Mesendoderm (in vitro differentiated cells): Measurements from ENCODE around the gene SLC16A10.

Source experiments
- DNase-seq: peaks from one replicate; pipeline ENCODE4 v3.0.0; 2013
- H2AK5ac ChIP-seq: 2 replicates; pipeline ENCODE4 v1.6.1; 2013; ENCODE audit warnings: low read length, inconsistent platforms
- H2BK120ac ChIP-seq: 2 replicates; pipeline ENCODE4 v1.6.1; 2013; ENCODE audit warnings: low read depth, mild to moderate bottlenecking, low read length, moderate library complexity, mixed read lengths
- H2BK15ac ChIP-seq: replicated peaks from 2 replicates; pipeline ENCODE4 v1.6.1; 2013; ENCODE audit warnings: low read depth, mild to moderate bottlenecking, moderate library complexity
- H2BK5ac ChIP-seq: 2 replicates; pipeline ENCODE4 v1.6.1; 2013; ENCODE audit warnings: low read length, inconsistent platforms
- H3K18ac ChIP-seq: 2 replicates; pipeline ENCODE4 v1.6.1; 2013; ENCODE audit warnings: mild to moderate bottlenecking, low read length, mixed read lengths
- H3K23ac ChIP-seq: one replicate; pipeline ENCODE4 v1.6.1; 2013; ENCODE audit warnings: low read length
- H3K27ac ChIP-seq: 2 replicates; pipeline ENCODE4 v1.5.1; 2013; ENCODE audit warnings: low read depth, mild to moderate bottlenecking, inconsistent platforms, low read length, moderate library complexity
- H3K27me3 ChIP-seq: 2 replicates; pipeline ENCODE4 v1.6.1; 2013; ENCODE audit warnings: low read length, control low read depth, mild to moderate bottlenecking, inconsistent platforms; ENCODE audit not compliant: insufficient read depth, poor library complexity
- H3K36me3 ChIP-seq: 2 replicates; pipeline ENCODE4 v1.6.1; 2013; ENCODE audit warnings: low read length, inconsistent platforms; ENCODE audit not compliant: control insufficient read depth, insufficient read depth
- H3K4ac ChIP-seq: one replicate; pipeline ENCODE4 v1.6.1; 2013; ENCODE audit warnings: low read depth, mild to moderate bottlenecking, low read length, moderate library complexity
- H3K4me1 ChIP-seq: 2 replicates; pipeline ENCODE4 v1.6.1; 2013; ENCODE audit warnings: low read depth, low read length, inconsistent platforms; ENCODE audit not compliant: control insufficient read depth
- H3K4me2 ChIP-seq: 2 replicates; pipeline ENCODE4 v1.6.1; 2013; ENCODE audit warnings: low read length
- H3K4me3 ChIP-seq: 2 replicates; pipeline ENCODE4 v1.5.1; 2013; ENCODE audit warnings: mild to moderate bottlenecking, low read length
- H3K56ac ChIP-seq: one replicate; pipeline ENCODE4 v1.6.1; 2013; ENCODE audit warnings: low read length
- H3K79me1 ChIP-seq: 2 replicates; pipeline ENCODE4 v1.6.1; 2013; ENCODE audit warnings: low read length, inconsistent platforms
- H3K79me2 ChIP-seq: 2 replicates; pipeline ENCODE4 v1.6.1; 2013; ENCODE audit warnings: mild to moderate bottlenecking, low read length; ENCODE audit not compliant: control insufficient read depth, insufficient read depth
- H3K9ac ChIP-seq: 2 replicates; pipeline ENCODE4 v1.6.1; 2013; ENCODE audit warnings: low read length, inconsistent platforms
- H4K5ac ChIP-seq: one replicate; pipeline ENCODE4 v1.6.1; 2013; ENCODE audit warnings: low read length
- H4K8ac ChIP-seq: one replicate; pipeline ENCODE4 v1.6.1; 2013; ENCODE audit warnings: low read depth, mild to moderate bottlenecking, control low read depth, low read length, moderate library complexity
- WGBS: extraction: QIAGEN DNeasy Blood & Tissue Kit; methylation state at CpG from one replicate; pipeline ENCODE4 v1.1.7; 2013; ENCODE audit warnings: low lambda C conversion rate, missing lambda C conversion rate; ENCODE audit not compliant: insufficient coverage; ENCODE audit errors: extremely low coverage; 5-methylcytosine and 5-hydroxymethylcytosine counted together

The SLC16A10 gene

GRCh38 chr6:111114482-111114881 is 27.2 kb downstream of the SLC16A10 start:
- Histone ChIP-seq H3K79me1 (no peaks in the 10 kb centered on the region), H3K36me3 (no peaks in the 10 kb centered on the region), H3K23ac (no peak overlapping the region), H3K56ac (no peak overlapping the region), H2BK120ac (no peak overlapping the region), H3K27ac (no peak overlapping the region), H4K8ac (no peak overlapping the region), H3K4me3 (no peak overlapping the region), H3K9ac (no peak overlapping the region), H3K79me2 (no peaks in the 10 kb centered on the region), H4K5ac (no peak overlapping the region), H3K27me3 (no peaks in the 10 kb centered on the region), H2BK5ac (no peak overlapping the region), H3K4me1 (peaks cover 2% of the 10 kb centered on the region), H3K18ac (no peak overlapping the region), H2AK5ac (no peak overlapping the region), H3K4ac (no peak overlapping the region), H2BK15ac (no peak overlapping the region), H3K4me2 (no peak overlapping the region)
- WGBS = no CpG with 5 or more reads among the region's 1 CpG
- no peak for DNase-seq

GRCh38 chr6:111118826-111119225 is 31.5 kb downstream of the SLC16A10 start:
- no peaks in the 10 kb centered on the region for H3K27me3 ChIP-seq
- H3K4me1 ChIP-seq = no peaks in the 10 kb centered on the region
- H3K79me1 ChIP-seq = no peaks in the 10 kb centered on the region
- H3K4ac ChIP-seq = no peak overlapping the region
- H2AK5ac ChIP-seq = no peak overlapping the region
- H3K79me2 ChIP-seq = no peaks in the 10 kb centered on the region
- H2BK120ac ChIP-seq = no peak overlapping the region
- H3K9ac ChIP-seq = no peak overlapping the region
- WGBS = no CpG with 5 or more reads among the region's 2 CpGs
- no peaks in the 10 kb centered on the region for H3K36me3 ChIP-seq
- H2BK5ac ChIP-seq = no peak overlapping the region
- no peak overlapping the region for H4K8ac ChIP-seq
- H4K5ac ChIP-seq = no peak overlapping the region
- no peak overlapping the region for H3K23ac ChIP-seq
- H3K4me2 ChIP-seq = no peak overlapping the region
- H2BK15ac ChIP-seq = no peak overlapping the region
- DNase-seq = no peak
- no peak overlapping the region for H3K56ac ChIP-seq
- no peak overlapping the region for H3K4me3 ChIP-seq
- no peak overlapping the region for H3K27ac ChIP-seq
- no peak overlapping the region for H3K18ac ChIP-seq

- no peaks in the 10 kb centered on the region for H3K36me3 ChIP-seq
- H3K79me2 ChIP-seq = no peaks in the 10 kb centered on the region
- no peak overlapping the region for H3K4ac ChIP-seq
- no peak overlapping the region for H2BK120ac ChIP-seq
- no peaks in the 10 kb centered on the region for H3K79me1 ChIP-seq
- H4K8ac ChIP-seq = no peak overlapping the region
- H3K23ac ChIP-seq = no peak overlapping the region
- H3K27me3 ChIP-seq = no peaks in the 10 kb centered on the region
- DNase-seq = no peak
- H3K18ac ChIP-seq = no peak overlapping the region
- no peak overlapping the region for H2AK5ac ChIP-seq
- H3K27ac ChIP-seq = no peak overlapping the region
- H3K4me1 ChIP-seq = no peaks in the 10 kb centered on the region
- H3K4me3 ChIP-seq = no peak overlapping the region
- H3K56ac ChIP-seq = no peak overlapping the region
- no CpG with 5 or more reads among the region's 2 CpGs for WGBS
- no peak overlapping the region for H3K4me2 ChIP-seq
- no peak overlapping the region for H3K9ac ChIP-seq
- no peak overlapping the region for H4K5ac ChIP-seq
- H2BK15ac ChIP-seq = no peak overlapping the region
- H2BK5ac ChIP-seq = no peak overlapping the region
Measured at GRCh38 chr6:111119571-111120329, 32.4 kb downstream of the SLC16A10 start.

- H2BK15ac ChIP-seq = no peak overlapping the region
- no peak overlapping the region for H3K27ac ChIP-seq
- H2AK5ac ChIP-seq = no peak overlapping the region
- no CpG with 5 or more reads among the region's 4 CpGs for WGBS
- H3K36me3 ChIP-seq = no peaks in the 10 kb centered on the region
- H2BK5ac ChIP-seq = no peak overlapping the region
- H3K4me2 ChIP-seq = no peak overlapping the region
- H3K79me1 ChIP-seq = no peaks in the 10 kb centered on the region
- H4K8ac ChIP-seq = no peak overlapping the region
- no peak overlapping the region for H3K9ac ChIP-seq
- no peak overlapping the region for H4K5ac ChIP-seq
- no peak overlapping the region for H3K4ac ChIP-seq
- no peak overlapping the region for H3K4me3 ChIP-seq
- no peak overlapping the region for H3K56ac ChIP-seq
- no peaks in the 10 kb centered on the region for H3K4me1 ChIP-seq
- no peaks in the 10 kb centered on the region for H3K79me2 ChIP-seq
- DNase-seq = no peak
- no peak overlapping the region for H2BK120ac ChIP-seq
- no peak overlapping the region for H3K18ac ChIP-seq
- no peaks in the 10 kb centered on the region for H3K27me3 ChIP-seq
- no peak overlapping the region for H3K23ac ChIP-seq
Measured at GRCh38 chr6:111121789-111122350, 34.6 kb downstream of the SLC16A10 start.

GRCh38 chr6:111122458-111123286 is 35.4 kb downstream of the SLC16A10 start:
- H3K23ac ChIP-seq = no peak overlapping the region
- WGBS = no CpG with 5 or more reads among the region's 7 CpGs
- DNase-seq = no peak
- no peak overlapping the region for H4K5ac ChIP-seq
- H2BK15ac ChIP-seq = no peak overlapping the region
- no peaks in the 10 kb centered on the region for H3K79me1 ChIP-seq
- no peaks in the 10 kb centered on the region for H3K79me2 ChIP-seq
- H2AK5ac ChIP-seq = no peak overlapping the region
- H3K4ac ChIP-seq = no peak overlapping the region
- H2BK5ac ChIP-seq = no peak overlapping the region
- H3K36me3 ChIP-seq = no peaks in the 10 kb centered on the region
- no peak overlapping the region for H3K4me3 ChIP-seq
- no peak overlapping the region for H4K8ac ChIP-seq
- H2BK120ac ChIP-seq = no peak overlapping the region
- no peaks in the 10 kb centered on the region for H3K27me3 ChIP-seq
- no peak overlapping the region for H3K9ac ChIP-seq
- no peak overlapping the region for H3K27ac ChIP-seq
- no peak overlapping the region for H3K18ac ChIP-seq
- H3K4me1 ChIP-seq = no peaks in the 10 kb centered on the region
- H3K4me2 ChIP-seq = no peak overlapping the region
- H3K56ac ChIP-seq = no peak overlapping the region
